Left lung (tissue), 10 donors: ENCODE measurements around the gene LRRN4CL. TPM values are rescaled to one million over a fixed set of nuclear protein-coding genes. Genes with fewer than 3 reads are reported as not detected.

Experiments
- ATAC-seq: fragments of 200-7000 bp; cut with Tn5 transposase; one replicate; pipeline ENCODE4 v1.9.1; 2020; ENCODE audit warnings: moderate library complexity
- DNase-seq, 4 donors: peaks; one replicate each; pipeline ENCODE4 v3.0.0-alpha.2; 2013 to 2020
- H3K27ac ChIP-seq, 2 donors: fragments of 200-600 bp; sonication (generic) in 1 of 2; one replicate each; pipeline versions ENCODE4 v1.5.0 to v1.8.0; 2020 to 2021
- H3K27me3 ChIP-seq, 2 donors: fragments of 200-600 bp; sonication (generic) in 1 of 2; one replicate each; pipeline versions ENCODE4 v1.5.0 to v1.8.0; 2020 to 2021
- H3K36me3 ChIP-seq, 2 donors: fragments of 200-600 bp; sonication (generic) in 1 of 2; one replicate each; pipeline versions ENCODE4 v1.5.0 to v1.8.0; 2020 to 2021
- H3K4me1 ChIP-seq, 2 donors: fragments of 200-600 bp; one replicate each; pipeline ENCODE4 v1.8.0; 2021
- H3K4me3 ChIP-seq, 2 donors: fragments of 200-600 bp; sonication (generic) in 1 of 2; one replicate each; pipeline versions ENCODE4 v1.5.0 to v1.8.0; 2020 to 2021; ENCODE audit warnings: mild to moderate bottlenecking in 1 of 2
- H3K9me3 ChIP-seq, 2 donors: fragments of 200-600 bp; sonication (generic) in 1 of 2; one replicate each; pipeline versions ENCODE4 v1.5.0 to v1.8.0; 2020 to 2021
- CTCF ChIP-seq, 2 donors: fragments of 200-600 bp; sonication (generic) in 1 of 2; IDR thresholded peaks; one replicate each; pipeline versions ENCODE4 v1.5.0 to v1.8.0; 2021; ENCODE audit warnings: antibody characterized with exemption in 2 of 2
- intact Hi-C, 2 donors: fragments of 100-400 bp; cut with DNase I; formaldehyde crosslinking; loops; one replicate each; pipeline versions ENCODE4 v1.11.2 to v1.14.2; 2022
- polyA plus RNA-seq, 6 donors: library from polyadenylated mRNA; unstranded; fragments of 120-200 nt; gene quantifications; one replicate each; pipeline ENCODE4 v1.2.1, GENCODE V29; 2013; ENCODE audit not compliant: insufficient read length in 6 of 6
- total RNA-seq, 2 donors: library from RNA; stranded (reverse); fragmentation: NEBNext Ultra II Directional; extraction: Animal tissue kit (Norgen Biotek cat#: 25700); gene quantifications; one replicate each; pipeline ENCODE4 v1.2.1, GENCODE V29; 2021
- donor health status: DM: no; HTN: yes; CAD: no.
- donor health status: DM: no; HTN: no; CAD: no.

LRRN4CL gene
- total and polyA plus RNA-seq, 8 donors, result 0.32 to 2.0 (median 0.69) TPM

GRCh38 chr11:62645946-62646824 lies 43.1 kb downstream of the LRRN4CL start, which contains the start of gene GANAB:
Gene GANAB, minus strand, starts transcription at chr11:62646613. Its CDS starts 14 bp downstream, at chr11:62646599.
- DNase-seq (peak; percentile 97 to 99 (median 98)), ATAC-seq (peak; percentile 99)
- intact Hi-C loops, result no loop called here
- H3K4me1 ChIP-seq, result peaks cover 16 to 31% of the 10 kb centered on the region in 2 donors
- no peak for TF ChIP-seq CTCF (IDR thresholded peaks at IDR 0.05)
- H3K36me3 ChIP-seq, result peaks cover 0 to 46% of the 10 kb centered on the region in 2 donors
- peak within 1 kb of the TSS; percentile 94 to 100 for H3K4me3 ChIP-seq
- H3K9me3 ChIP-seq, result no peaks in the 10 kb centered on the region
- no peaks in the 10 kb centered on the region for H3K27me3 ChIP-seq
- H3K27ac ChIP-seq, result peak within 1 kb of the TSS; percentile 83 to 91

- peaks cover 16 to 29% of the 10 kb centered on the region in 2 donors for H3K4me1 ChIP-seq
- peak overlapping the region; percentile 94 to 100 for H3K4me3 ChIP-seq
- peak overlapping the region; percentile 83 to 91 for H3K27ac ChIP-seq
- no peaks in the 10 kb centered on the region for H3K9me3 ChIP-seq
- TF ChIP-seq CTCF (IDR thresholded peaks at IDR 0.05), result no peak
- DNase-seq, result no peak
- no peak for ATAC-seq
- H3K36me3 ChIP-seq, result peaks cover 0 to 46% of the 10 kb centered on the region in 2 donors
- no peaks in the 10 kb centered on the region for H3K27me3 ChIP-seq
- intact Hi-C loops, result no loop called here
Measured at GRCh38 chr11:62645671-62645945, 43.7 kb downstream of the LRRN4CL start.

- Histone ChIP-seq H3K27ac (no peak overlapping the region), H3K4me1 (peaks cover 16 to 34% of the 10 kb centered on the region in 2 donors), H3K9me3 (no peaks in the 10 kb centered on the region), H3K4me3 (no peak overlapping the region), H3K27me3 (no peaks in the 10 kb centered on the region), H3K36me3 (peaks cover 0 to 37% of the 10 kb centered on the region in 2 donors)
- intact Hi-C loops, result no loop called here
- no peak for DNase-seq
- no peak for ATAC-seq
- no peak for TF ChIP-seq CTCF (IDR thresholded peaks at IDR 0.05)
Measured at GRCh38 chr11:62644220-62644619, 45.1 kb downstream of the LRRN4CL start.

Other genes with a start within 250 kb of the LRRN4CL start
- 100 to 1,000 TPM; 437 to 636 TPM for gene AHNAK, start 142.7 kb downstream of the LRRN4CL start, total RNA-seq
- gene AHNAK, start 142.7 kb downstream of the LRRN4CL start, polyA plus RNA-seq, result 100 to 1,000 TPM; 176 to 256 (median 209) TPM
- 1,000 to 10,000 TPM in 1 of 2 donors, 100 to 1,000 TPM in 1; 973 to 1,076 TPM for gene EEF1G, start 115.6 kb downstream of the LRRN4CL start, total RNA-seq
- gene EEF1G, start 115.6 kb downstream of the LRRN4CL start, polyA plus RNA-seq, result 1,000 to 10,000 TPM; 2,175 to 2,492 (median 2,304) TPM
- 10 to 100 TPM; 12.6 to 19.8 TPM for gene TUT1, start 98.0 kb downstream of the LRRN4CL start, total RNA-seq
- 10 to 100 TPM; 21.9 to 27.8 (median 23.4) TPM for gene TUT1, start 98.0 kb downstream of the LRRN4CL start, polyA plus RNA-seq
- 10 to 100 TPM; 67.1 to 86.0 TPM for gene MTA2, start 87.7 kb downstream of the LRRN4CL start, total RNA-seq
- gene MTA2, start 87.7 kb downstream of the LRRN4CL start, polyA plus RNA-seq, result 100 to 1,000 TPM in 2 of 6 donors, 10 to 100 TPM in 4; 90.1 to 110 (median 97.4) TPM
- gene EML3, start 76.8 kb downstream of the LRRN4CL start, total RNA-seq, result 10 to 100 TPM; 61.5 to 82.5 TPM
- 10 to 100 TPM; 39.3 to 58.5 (median 53.5) TPM for gene EML3, start 76.8 kb downstream of the LRRN4CL start, polyA plus RNA-seq
- 1 to 10 TPM; 4.3 to 5.2 TPM for gene ROM1, start 76.3 kb downstream of the LRRN4CL start, total RNA-seq
- gene ROM1, start 76.3 kb downstream of the LRRN4CL start, polyA plus RNA-seq, result 1 to 10 TPM; 3.4 to 6.5 (median 5.9) TPM
- gene B3GAT3, start 67.5 kb downstream of the LRRN4CL start, total RNA-seq, result 10 to 100 TPM; 44.1 to 46.2 TPM
- 10 to 100 TPM; 19.0 to 35.6 (median 25.0) TPM for gene B3GAT3, start 67.5 kb downstream of the LRRN4CL start, polyA plus RNA-seq
- 100 to 1,000 TPM; 270 to 325 TPM for gene GANAB, start 42.9 kb downstream of the LRRN4CL start, total RNA-seq
- gene GANAB, start 42.9 kb downstream of the LRRN4CL start, polyA plus RNA-seq, result 100 to 1,000 TPM; 287 to 341 (median 312) TPM
- gene INTS5, start 36.2 kb downstream of the LRRN4CL start, total RNA-seq, result 10 to 100 TPM; 24.2 to 27.1 TPM
- gene INTS5, start 36.2 kb downstream of the LRRN4CL start, polyA plus RNA-seq, result 10 to 100 TPM; 12.7 to 18.4 (median 17.5) TPM
- 10 to 100 TPM; 46.2 to 65.5 TPM for gene C11orf98, start 24.3 kb downstream of the LRRN4CL start, total RNA-seq
- 10 to 100 TPM; 42.6 to 64.7 (median 51.1) TPM for gene C11orf98, start 24.3 kb downstream of the LRRN4CL start, polyA plus RNA-seq
- 10 to 100 TPM; 12.8 to 21.8 TPM for gene CSKMT, start 24.2 kb downstream of the LRRN4CL start, total RNA-seq
- 1 to 10 TPM; 5.1 to 7.4 (median 6.0) TPM for gene CSKMT, start 24.2 kb downstream of the LRRN4CL start, polyA plus RNA-seq
- 1 to 10 TPM; 6.6 to 6.7 TPM for gene UQCC3, start 17.9 kb downstream of the LRRN4CL start, total RNA-seq
- gene UQCC3, start 17.9 kb downstream of the LRRN4CL start, polyA plus RNA-seq, result 1 to 10 TPM; 6.2 to 9.0 (median 6.8) TPM
- 1 to 10 TPM; 6.0 to 8.2 TPM for gene LBHD1, start 17.3 kb downstream of the LRRN4CL start, total RNA-seq
- gene LBHD1, start 17.3 kb downstream of the LRRN4CL start, polyA plus RNA-seq, result 1 to 10 TPM; 4.4 to 9.9 (median 8.2) TPM
- gene UBXN1, start 10.5 kb downstream of the LRRN4CL start, total RNA-seq, result 10 to 100 TPM; 67.5 to 74.4 TPM
- 100 to 1,000 TPM; 140 to 169 (median 157) TPM for gene UBXN1, start 10.5 kb downstream of the LRRN4CL start, polyA plus RNA-seq
- 100 to 1,000 TPM in 1 of 2 donors, 10 to 100 TPM in 1; 77.8 to 109 TPM for gene BSCL2, start 17.9 kb upstream of the LRRN4CL start, total RNA-seq
- gene BSCL2, start 17.9 kb upstream of the LRRN4CL start, polyA plus RNA-seq, result 10 to 100 TPM; 39.9 to 51.9 (median 46.3) TPM
- under 1 TPM in 1 of 2 donors, not detected in 1; 0.42 TPM for gene GNG3, start 18.1 kb upstream of the LRRN4CL start, total RNA-seq
- gene GNG3, start 18.1 kb upstream of the LRRN4CL start, polyA plus RNA-seq, result 1 to 10 TPM; 1.5 to 1.9 (median 1.6) TPM
- 10 to 100 TPM; 31.8 to 43.2 TPM for gene HNRNPUL2, start 37.9 kb upstream of the LRRN4CL start, total RNA-seq
- 10 to 100 TPM; 79.9 to 95.4 (median 91.2) TPM for gene HNRNPUL2, start 37.9 kb upstream of the LRRN4CL start, polyA plus RNA-seq
- 10 to 100 TPM; 32.2 to 33.0 TPM for gene TTC9C, start 39.0 kb upstream of the LRRN4CL start, total RNA-seq
- 10 to 100 TPM; 36.9 to 43.4 (median 39.8) TPM for gene TTC9C, start 39.0 kb upstream of the LRRN4CL start, polyA plus RNA-seq
- 10 to 100 TPM; 11.2 TPM for gene ZBTB3, start 64.6 kb upstream of the LRRN4CL start, total RNA-seq
- 1 to 10 TPM; 7.3 to 9.6 (median 8.3) TPM for gene ZBTB3, start 64.6 kb upstream of the LRRN4CL start, polyA plus RNA-seq
- 10 to 100 TPM; 64.9 to 70.3 TPM for gene POLR2G, start 72.0 kb upstream of the LRRN4CL start, total RNA-seq
- 100 to 1,000 TPM; 135 to 159 (median 148) TPM for gene POLR2G, start 72.0 kb upstream of the LRRN4CL start, polyA plus RNA-seq
- 10 to 100 TPM; 14.5 to 24.9 TPM for gene TAF6L, start 81.9 kb upstream of the LRRN4CL start, total RNA-seq
- gene TAF6L, start 81.9 kb upstream of the LRRN4CL start, polyA plus RNA-seq, result 10 to 100 TPM; 26.6 to 35.2 (median 30.3) TPM
- 10 to 100 TPM; 52.7 to 58.7 TPM for gene TMEM179B, start 97.9 kb upstream of the LRRN4CL start, total RNA-seq
- 10 to 100 TPM; 43.9 to 56.7 (median 49.8) TPM for gene TMEM179B, start 97.9 kb upstream of the LRRN4CL start, polyA plus RNA-seq
- gene TMEM223, start 102.5 kb upstream of the LRRN4CL start, total RNA-seq, result 10 to 100 TPM; 15.7 to 16.2 TPM
- gene TMEM223, start 102.5 kb upstream of the LRRN4CL start, polyA plus RNA-seq, result 10 to 100 TPM; 19.6 to 26.4 (median 20.7) TPM
- 10 to 100 TPM; 67.8 to 73.0 TPM for gene NXF1, start 115.9 kb upstream of the LRRN4CL start, total RNA-seq
- 100 to 1,000 TPM; 118 to 157 (median 134) TPM for gene NXF1, start 115.9 kb upstream of the LRRN4CL start, polyA plus RNA-seq
- 10 to 100 TPM; 38.9 to 40.5 TPM for gene STX5, start 142.5 kb upstream of the LRRN4CL start, total RNA-seq
- gene STX5, start 142.5 kb upstream of the LRRN4CL start, polyA plus RNA-seq, result 10 to 100 TPM; 49.5 to 55.7 (median 51.2) TPM
- not detected for gene TEX54, start 143.3 kb upstream of the LRRN4CL start, total RNA-seq
- gene TEX54, start 143.3 kb upstream of the LRRN4CL start, polyA plus RNA-seq, result under 1 TPM in 2 of 6 donors, not detected in 4; 0.36 to 0.69 TPM
- gene WDR74, start 150.1 kb upstream of the LRRN4CL start, total RNA-seq, result 10 to 100 TPM; 24.6 to 45.4 TPM
- gene WDR74, start 150.1 kb upstream of the LRRN4CL start, polyA plus RNA-seq, result 10 to 100 TPM; 36.1 to 54.0 (median 43.3) TPM
- gene SLC3A2, start 191.4 kb upstream of the LRRN4CL start, total RNA-seq, result 100 to 1,000 TPM; 131 to 228 TPM
- gene SLC3A2, start 191.4 kb upstream of the LRRN4CL start, polyA plus RNA-seq, result 100 to 1,000 TPM; 161 to 223 (median 180) TPM
- gene CHRM1, start 231.8 kb upstream of the LRRN4CL start, total RNA-seq, result 1 to 10 TPM; 1.2 to 2.3 TPM
- gene CHRM1, start 231.8 kb upstream of the LRRN4CL start, polyA plus RNA-seq, result under 1 TPM; 0.34 to 0.71 (median 0.52) TPM